ENCODE data around the gene ZNF678. TPM values are rescaled to one million over a fixed set of nuclear protein-coding genes. Genes with fewer than 3 reads are reported as not detected.

ZNF678 gene
- total RNA-seq, 1 experiment from 2014 or later = 13.0 TPM

GRCh38 chr1:227632325-227632724 is 69.0 kb downstream of the ZNF678 start:
- ChIA-PET POLR2A (interaction anchor here (0.6 kb wide), 1 partner anchor 171 kb away, joined by 4 read pairs; no protein-coding TSS in a partner anchor), CTCF (no interaction called here)
- Mint-ChIP-seq H3K27me3 (ENCODE audit: insufficient read depth, unreplicated experiment) (no peaks in the 10 kb centered on the region), H3K4me3 (ENCODE audit: unreplicated experiment) (no peak overlapping the region), H3K4me1 (ENCODE audit: insufficient read depth, unreplicated experiment) (no peaks in the 10 kb centered on the region), H3K27ac (ENCODE audit: low read depth, unreplicated experiment) (no peak overlapping the region), H3K9me3 (ENCODE audit: unreplicated experiment) (peaks cover 59% of the 10 kb centered on the region), H3K36me3 (ENCODE audit: insufficient read depth, unreplicated experiment) (no peaks in the 10 kb centered on the region)
- TF ChIP-seq CTCF (IDR thresholded peaks at IDR 0.05; ENCODE audit: unreplicated experiment) = no peak
- BruUV-seq (replicated peaks) = no TSS peak
- intact Hi-C loops (cut with micrococcal nuclease) = no loop called here
- no peak for DNase-seq (ENCODE audit: unreplicated experiment)

DNA sequence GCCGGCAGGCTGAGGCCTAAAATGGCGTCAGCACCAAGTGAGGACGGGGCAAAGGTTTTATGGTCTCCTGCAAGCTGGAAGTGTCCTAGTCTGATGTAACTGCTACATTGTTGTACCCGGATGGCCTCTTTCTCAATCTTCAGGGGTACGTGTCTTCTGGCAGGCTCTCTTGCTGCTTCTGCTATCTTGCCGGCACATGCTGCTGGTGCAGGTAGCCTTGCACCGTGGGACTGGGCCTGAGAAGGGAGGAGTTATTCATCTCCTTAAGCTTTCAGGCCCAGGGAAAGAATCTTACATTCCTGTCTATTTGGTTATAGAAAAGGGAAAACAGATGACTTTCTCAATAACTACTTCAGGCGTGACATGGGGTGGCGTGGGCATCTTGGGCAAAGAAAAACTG is 72.2 kb downstream of the ZNF678 start:
- ChIA-PET POLR2A (no interaction called here), CTCF (interaction anchor here (0.6 kb wide), 2 partner anchors 13 to 16 kb away, joined by 3 to 5 read pairs; no protein-coding TSS in a partner anchor)
- Mint-ChIP-seq H3K4me3 (ENCODE audit: unreplicated experiment) (no peak overlapping the region), H3K27ac (ENCODE audit: low read depth, unreplicated experiment) (no peak overlapping the region), H3K36me3 (ENCODE audit: insufficient read depth, unreplicated experiment) (no peaks in the 10 kb centered on the region), H3K9me3 (ENCODE audit: unreplicated experiment) (peaks cover 46% of the 10 kb centered on the region), H3K27me3 (ENCODE audit: insufficient read depth, unreplicated experiment) (no peaks in the 10 kb centered on the region), H3K4me1 (ENCODE audit: insufficient read depth, unreplicated experiment) (no peaks in the 10 kb centered on the region)
- no peak for TF ChIP-seq CTCF (IDR thresholded peaks at IDR 0.05; ENCODE audit: unreplicated experiment)
- DNase-seq (ENCODE audit: unreplicated experiment) = no peak
- no TSS peak for BruUV-seq (replicated peaks)
- intact Hi-C loops (cut with micrococcal nuclease) = no loop called here

DNA sequence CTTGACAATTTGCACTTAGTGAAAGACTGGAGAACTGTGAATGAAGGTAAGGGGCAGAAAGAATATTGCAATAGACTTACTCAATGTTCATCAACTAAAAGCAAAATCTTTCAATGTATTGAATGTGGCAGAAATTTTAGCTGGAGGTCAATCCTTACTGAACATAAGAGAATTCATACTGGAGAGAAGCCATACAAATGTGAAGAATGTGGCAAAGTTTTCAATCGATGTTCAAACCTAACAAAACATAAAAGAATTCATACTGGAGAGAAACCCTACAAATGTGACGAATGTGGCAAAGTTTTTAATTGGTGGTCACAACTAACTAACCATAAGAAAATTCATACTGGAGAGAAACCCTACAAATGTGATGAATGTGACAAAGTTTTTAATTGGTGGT is 91.1 kb downstream of the ZNF678 start:
- TF ChIP-seq CTCF (IDR thresholded peaks at IDR 0.05; ENCODE audit: unreplicated experiment) = no peak
- intact Hi-C loops (cut with micrococcal nuclease) = no loop called here
- ChIA-PET POLR2A (no interaction called here), CTCF (interaction anchor here (1.7 kb wide), 1 partner anchor 10 kb away, joined by 6 read pairs; no protein-coding TSS in a partner anchor)
- Mint-ChIP-seq H3K4me3 (ENCODE audit: unreplicated experiment) (no peak overlapping the region), H3K9me3 (ENCODE audit: unreplicated experiment) (peaks cover 59% of the 10 kb centered on the region), H3K27me3 (ENCODE audit: insufficient read depth, unreplicated experiment) (no peaks in the 10 kb centered on the region), H3K4me1 (ENCODE audit: insufficient read depth, unreplicated experiment) (no peaks in the 10 kb centered on the region), H3K36me3 (ENCODE audit: insufficient read depth, unreplicated experiment) (peaks cover 52% of the 10 kb centered on the region), H3K27ac (ENCODE audit: low read depth, unreplicated experiment) (no peak overlapping the region)
- peak; percentile 8 for DNase-seq (ENCODE audit: unreplicated experiment)
- BruUV-seq (replicated peaks) = no TSS peak

GRCh38 chr1:227654858-227655752 is 91.7 kb downstream of the ZNF678 start:
- Mint-ChIP-seq H3K9me3 (ENCODE audit: unreplicated experiment) (peaks cover 59% of the 10 kb centered on the region), H3K36me3 (ENCODE audit: insufficient read depth, unreplicated experiment) (peaks cover 50% of the 10 kb centered on the region), H3K27me3 (ENCODE audit: insufficient read depth, unreplicated experiment) (no peaks in the 10 kb centered on the region), H3K4me3 (ENCODE audit: unreplicated experiment) (no peak overlapping the region), H3K4me1 (ENCODE audit: insufficient read depth, unreplicated experiment) (no peaks in the 10 kb centered on the region), H3K27ac (ENCODE audit: low read depth, unreplicated experiment) (no peak overlapping the region)
- TF ChIP-seq CTCF (IDR thresholded peaks at IDR 0.05; ENCODE audit: unreplicated experiment) = no peak
- intact Hi-C loops (cut with micrococcal nuclease) = no loop called here
- POLR2A ChIA-PET = no interaction called here
- CTCF ChIA-PET = no interaction called here
- peak; percentile 23 for DNase-seq (ENCODE audit: unreplicated experiment)
- BruUV-seq (replicated peaks) = no TSS peak
